ENCODE results near the gene CCBE1.

The CCBE1 gene

DNA sequence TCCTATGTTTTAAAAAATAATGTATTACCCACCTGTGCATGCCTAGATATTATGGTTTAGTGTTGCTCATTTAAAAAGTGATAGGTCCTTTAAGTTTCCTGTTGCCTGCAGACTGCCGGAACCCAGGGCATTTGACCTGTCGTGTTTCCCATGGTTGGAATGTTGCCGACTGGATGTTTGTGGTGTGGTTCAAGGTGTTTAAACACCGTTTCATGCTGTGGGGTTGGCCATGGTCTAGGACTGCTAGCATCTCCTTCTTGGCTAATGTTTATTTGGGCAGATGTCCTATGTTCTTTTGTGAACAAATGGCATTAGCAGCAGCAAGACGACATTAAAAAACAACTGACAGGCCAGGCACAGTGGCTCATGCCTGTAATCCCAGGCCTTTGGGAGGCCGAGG, 245.3 kb downstream of the CCBE1 start:
- DNase-seq (ENCODE audit: low read depth in 2 of 2) = no peak
- H3K4me3 ChIP-seq (replicated peaks in 1 of 2; ENCODE audit: low read depth in 2 of 2, low read length in 2 of 2) = no peak overlapping the region
- TF ChIP-seq, protein P1, sequence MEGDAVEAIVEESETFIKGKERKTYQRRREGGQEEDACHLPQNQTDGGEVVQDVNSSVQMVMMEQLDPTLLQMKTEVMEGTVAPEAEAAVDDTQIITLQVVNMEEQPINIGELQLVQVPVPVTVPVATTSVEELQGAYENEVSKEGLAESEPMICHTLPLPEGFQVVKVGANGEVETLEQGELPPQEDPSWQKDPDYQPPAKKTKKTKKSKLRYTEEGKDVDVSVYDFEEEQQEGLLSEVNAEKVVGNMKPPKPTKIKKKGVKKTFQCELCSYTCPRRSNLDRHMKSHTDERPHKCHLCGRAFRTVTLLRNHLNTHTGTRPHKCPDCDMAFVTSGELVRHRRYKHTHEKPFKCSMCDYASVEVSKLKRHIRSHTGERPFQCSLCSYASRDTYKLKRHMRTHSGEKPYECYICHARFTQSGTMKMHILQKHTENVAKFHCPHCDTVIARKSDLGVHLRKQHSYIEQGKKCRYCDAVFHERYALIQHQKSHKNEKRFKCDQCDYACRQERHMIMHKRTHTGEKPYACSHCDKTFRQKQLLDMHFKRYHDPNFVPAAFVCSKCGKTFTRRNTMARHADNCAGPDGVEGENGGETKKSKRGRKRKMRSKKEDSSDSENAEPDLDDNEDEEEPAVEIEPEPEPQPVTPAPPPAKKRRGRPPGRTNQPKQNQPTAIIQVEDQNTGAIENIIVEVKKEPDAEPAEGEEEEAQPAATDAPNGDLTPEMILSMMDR (IDR thresholded peaks at IDR 0.05; ENCODE audit: low read depth, low read length) = no peak

DNA sequence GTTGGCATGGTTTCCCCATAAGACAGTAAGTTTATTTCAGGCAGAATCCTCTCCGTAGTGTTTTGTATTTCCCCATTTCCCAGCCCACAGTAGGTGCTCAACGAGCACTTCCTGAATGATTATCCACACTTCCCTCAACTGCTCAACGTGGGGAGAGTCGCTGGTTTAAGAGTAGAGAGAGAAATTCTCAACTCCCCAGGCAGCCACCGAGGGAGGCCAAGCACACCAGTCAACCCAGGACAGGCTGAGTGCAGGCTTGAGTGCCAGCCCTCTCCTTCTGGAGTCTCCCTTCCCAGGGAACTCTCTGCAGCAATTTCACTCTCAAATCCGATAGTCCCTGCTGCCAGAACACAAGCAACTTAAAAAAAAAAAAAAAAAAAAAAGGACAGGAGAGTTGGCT, 246.2 kb downstream of the CCBE1 start:
- TF ChIP-seq, protein P1 (IDR thresholded peaks at IDR 0.05; ENCODE audit: low read depth, low read length) = no peak
- no peak for DNase-seq (ENCODE audit: low read depth in 2 of 2)
- H3K4me3 ChIP-seq (replicated peaks in 1 of 2; ENCODE audit: low read depth in 2 of 2, low read length in 2 of 2) = no peak overlapping the region

DNA sequence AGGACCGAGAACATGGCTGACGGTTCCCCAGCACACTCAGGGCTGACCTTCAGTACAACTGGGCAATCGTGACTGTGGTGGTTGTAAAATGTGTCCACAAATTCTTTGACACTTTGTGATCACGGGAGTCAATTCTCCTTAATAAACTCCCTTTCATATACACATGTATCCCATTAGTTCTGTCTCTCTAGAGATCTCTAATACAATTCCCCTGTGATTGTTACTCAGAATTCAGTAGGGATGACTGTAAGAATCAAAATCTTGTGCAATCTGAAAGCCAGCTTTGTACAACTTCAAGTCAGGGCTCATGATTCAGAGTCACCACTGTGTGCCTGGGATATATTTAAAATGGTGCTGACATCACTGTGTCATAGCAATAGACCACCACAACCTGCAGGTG, 248.7 kb downstream of the CCBE1 start:
- peak in 1 of 2 donors; percentile 88 for DNase-seq (ENCODE audit: low read depth in 2 of 2)
- no peak overlapping the region for H3K4me3 ChIP-seq (replicated peaks in 1 of 2; ENCODE audit: low read depth in 2 of 2, low read length in 2 of 2)
- TF ChIP-seq, protein P1 (IDR thresholded peaks at IDR 0.05; ENCODE audit: low read depth, low read length) = no peak

DNA sequence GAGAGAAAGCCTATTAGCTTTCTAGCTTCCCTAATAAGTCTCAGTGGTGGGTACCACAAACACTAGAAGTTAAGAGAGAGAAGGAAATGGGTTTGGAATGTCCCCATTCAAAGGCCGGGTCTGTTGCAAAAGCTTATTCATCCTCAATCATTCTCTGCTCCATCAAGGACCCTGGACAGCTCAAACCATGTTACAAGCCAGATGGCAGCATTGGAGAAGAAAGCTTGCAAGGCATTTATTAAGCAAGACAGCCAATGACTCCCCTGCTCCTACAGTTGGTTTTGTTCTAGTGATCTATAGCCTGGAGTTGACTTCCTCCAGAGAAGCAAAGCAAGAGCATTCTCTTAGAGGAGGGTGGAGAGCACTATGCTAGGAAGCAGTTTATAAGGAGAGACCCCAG, 251.2 kb downstream of the CCBE1 start:
- TF ChIP-seq, protein P1 (IDR thresholded peaks at IDR 0.05; ENCODE audit: low read depth, low read length) = no peak
- H3K4me3 ChIP-seq (replicated peaks in 1 of 2; ENCODE audit: low read depth in 2 of 2, low read length in 2 of 2) = no peak overlapping the region
- DNase-seq (ENCODE audit: low read depth in 2 of 2) = peak; percentile 52 to 54

DNA sequence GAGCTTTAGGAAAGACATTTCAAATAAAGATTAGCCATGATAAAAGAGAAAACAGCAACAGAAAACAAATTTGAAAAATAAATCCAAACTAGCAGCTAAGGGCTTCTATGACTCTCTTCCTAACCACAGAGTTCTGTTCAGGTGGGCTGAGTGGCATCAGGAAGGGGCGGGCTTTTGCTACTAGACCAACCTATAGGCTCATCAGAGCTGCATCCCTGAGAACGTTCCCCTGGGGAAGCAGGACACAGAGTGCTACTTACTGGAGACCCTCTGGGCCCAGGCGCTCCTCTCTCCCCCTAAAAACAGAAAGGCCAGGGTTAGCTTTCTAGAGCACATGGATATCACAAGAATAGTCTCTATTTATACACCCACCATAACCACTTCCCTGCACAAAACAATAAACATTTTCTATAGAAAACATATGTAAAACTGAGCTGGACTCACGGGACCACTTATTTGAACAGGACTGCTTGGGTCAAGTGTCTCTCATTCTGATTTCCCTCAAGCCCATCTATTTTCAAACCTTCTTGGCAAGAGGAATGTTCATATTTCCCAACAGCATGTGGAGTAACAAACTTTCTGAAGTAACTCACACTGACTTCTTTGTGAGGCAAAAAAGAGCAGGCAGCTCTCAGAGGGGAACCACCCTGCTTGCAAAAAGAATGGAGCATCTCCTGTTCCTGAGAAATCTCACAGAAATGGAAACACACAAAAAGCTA, 259.2 kb downstream of the CCBE1 start:
- H3K4me3 ChIP-seq (replicated peaks in 1 of 2; ENCODE audit: low read depth in 2 of 2, low read length in 2 of 2) = no peak overlapping the region
- TF ChIP-seq, protein P1 (IDR thresholded peaks at IDR 0.05; ENCODE audit: low read depth, low read length) = no peak
- no peak for DNase-seq (ENCODE audit: low read depth in 2 of 2)

DNA sequence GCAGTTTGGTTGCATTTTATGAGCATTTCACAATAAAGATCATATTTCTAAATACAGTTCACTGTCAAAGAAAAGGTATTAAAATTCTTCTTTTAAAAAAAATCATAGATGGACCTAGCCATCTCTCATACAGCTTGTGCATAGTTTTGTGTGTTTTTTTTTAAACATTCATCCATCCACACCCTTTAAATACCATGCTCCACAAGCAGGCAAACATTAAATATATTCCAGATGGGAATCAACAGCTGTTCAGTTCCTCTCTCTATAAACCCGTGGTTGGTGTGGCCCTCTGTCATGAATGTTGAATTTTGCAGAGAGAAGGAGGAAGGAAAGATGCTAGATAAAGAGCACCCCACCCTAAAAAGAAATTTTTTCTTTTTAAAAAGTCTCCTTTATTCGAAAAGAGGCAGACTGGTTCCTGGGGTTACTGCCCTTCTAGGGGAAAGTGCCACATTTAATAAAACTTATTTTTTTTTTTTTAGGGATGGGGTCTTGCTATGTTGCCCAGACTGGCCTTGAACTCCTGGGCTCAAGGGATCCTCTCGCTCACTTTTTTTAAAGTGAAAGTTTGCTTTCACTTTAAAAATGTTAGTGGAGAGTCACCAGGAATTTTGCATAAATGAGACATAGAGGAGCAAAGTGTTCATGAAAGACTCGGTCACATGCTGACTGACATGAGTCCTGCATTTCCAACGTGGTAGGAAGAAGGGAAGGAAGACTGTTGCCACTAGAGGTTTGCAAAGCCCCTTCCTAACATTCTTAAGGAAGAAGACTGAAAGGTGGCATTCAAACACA, 264.2 kb downstream of the CCBE1 start:
- no peak overlapping the region for H3K4me3 ChIP-seq (replicated peaks in 1 of 2; ENCODE audit: low read depth in 2 of 2, low read length in 2 of 2)
- TF ChIP-seq, protein P1 (IDR thresholded peaks at IDR 0.05; ENCODE audit: low read depth, low read length) = no peak
- no peak for DNase-seq (ENCODE audit: low read depth in 2 of 2)

Data from cardiac fibroblast (primary cell).